Fibroblast of peridontal ligament (primary cell): ENCODE measurements around the gene TMEM94.

Experiments used
- DNase-seq: peaks from one replicate; pipeline ENCODE4 v3.0.0-alpha.2; 2010; ENCODE audit errors: extremely low read depth

TMEM94 gene

GRCh38 chr17:75525806-75526554 is 69.5 kb downstream of the TMEM94 start:
- DNase-seq, result no peak

- no peak for DNase-seq
Measured at GRCh38 chr17:75526555-75527270, 70.3 kb downstream of the TMEM94 start.

- no peak for DNase-seq
Measured at GRCh38 chr17:75530837-75531720, 74.6 kb downstream of the TMEM94 start.

GRCh38 chr17:75531721-75532072 is 75.3 kb downstream of the TMEM94 start:
- DNase-seq, result no peak

GRCh38 chr17:75535119-75535537 is 78.7 kb downstream of the TMEM94 start:
- no peak for DNase-seq

GRCh38 chr17:75535871-75536270 is 79.4 kb downstream of the TMEM94 start:
- no peak for DNase-seq

GRCh38 chr17:75536366-75536765 is 79.9 kb downstream of the TMEM94 start:
- no peak for DNase-seq

GRCh38 chr17:75539967-75540729 is 83.7 kb downstream of the TMEM94 start:
- no peak for DNase-seq

- no peak for DNase-seq
Measured at GRCh38 chr17:75540923-75541503, 84.6 kb downstream of the TMEM94 start.

- no peak for DNase-seq
Measured at GRCh38 chr17:75542229-75542628, 85.8 kb downstream of the TMEM94 start.

GRCh38 chr17:75542728-75543336 is 86.4 kb downstream of the TMEM94 start:
- DNase-seq, result no peak

- DNase-seq, result no peak
Measured at GRCh38 chr17:75544250-75544649, 87.8 kb downstream of the TMEM94 start.

- DNase-seq, result no peak
Measured at GRCh38 chr17:75546181-75546580, 89.7 kb downstream of the TMEM94 start.

- no peak for DNase-seq
Measured at GRCh38 chr17:75547091-75547490, 90.7 kb downstream of the TMEM94 start.

- no peak for DNase-seq
Measured at GRCh38 chr17:75548813-75549212, 92.4 kb downstream of the TMEM94 start.
